NCI-H345 treated with DMSO at 0.1 percent for 48 hours (cell line): ENCODE results near the gene CAMK1.
"Not testable (repeated sequence)": the region's sequence is repeated elsewhere in the genome, so short reads cannot be mapped to it uniquely, and the experiment has no call there.

ENCODE experiments used
- DNase-seq: peaks from one replicate; lab custom pipeline; 2025; ENCODE audit not compliant: unreplicated experiment; lab: John Stamatoyannopoulos, UW

The CAMK1 gene

GRCh38 chr3:9776896-9777693 lies 7.3 kb upstream of the CAMK1 start:
- DNase-seq = no peak

DNA sequence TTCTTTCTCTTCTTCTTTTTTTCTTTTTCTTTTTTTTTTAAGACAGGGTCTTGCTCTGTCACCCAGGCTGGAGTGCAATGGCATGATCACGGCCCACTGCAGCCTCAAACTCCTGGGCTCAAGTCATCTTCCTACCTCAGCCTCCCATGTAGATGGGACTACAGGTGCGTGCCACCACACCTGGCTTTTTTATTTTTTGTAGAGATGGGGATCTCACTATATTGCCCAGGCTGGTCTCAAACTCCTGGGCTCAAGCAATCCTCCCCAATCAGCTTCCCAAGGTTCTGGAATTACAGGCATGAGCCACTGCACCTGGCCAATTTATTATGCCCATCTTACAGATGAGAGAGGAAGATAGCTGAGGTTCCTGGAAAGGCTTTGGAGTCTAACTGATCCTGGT lies 1.3 kb upstream of the CAMK1 start:
- DNase-seq = not testable (repeated sequence)

- DNase-seq = no peak
Observed at GRCh38 chr3:9770276-9770812, 597 bp upstream of the CAMK1 start.

- no peak for DNase-seq
Observed at GRCh38 chr3:9769012-9769411, 735 bp downstream of the CAMK1 start.

- no peak for DNase-seq
Observed at GRCh38 chr3:9768141-9768775, 1.5 kb downstream of the CAMK1 start.

DNA sequence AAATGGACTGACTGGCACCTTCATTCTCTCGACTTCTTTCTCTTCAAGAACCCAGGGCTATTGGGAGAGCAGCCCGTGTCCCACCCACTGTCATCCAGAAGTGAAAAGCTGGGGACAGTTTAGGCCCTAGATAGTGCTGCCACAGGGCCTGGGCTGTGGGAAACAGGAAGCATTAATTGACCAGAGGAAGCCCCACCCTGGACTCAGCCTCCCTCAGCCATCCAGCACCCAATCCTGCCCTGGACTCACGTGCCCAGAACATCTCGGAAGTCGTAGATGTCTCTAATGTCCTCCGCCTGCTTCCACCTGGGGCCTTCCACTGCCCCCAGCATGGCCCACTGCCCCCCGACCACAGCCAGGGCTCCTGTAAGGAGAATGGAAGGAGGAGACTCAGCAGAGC lies 2.3 kb downstream of the CAMK1 start:
- no peak for DNase-seq

DNA sequence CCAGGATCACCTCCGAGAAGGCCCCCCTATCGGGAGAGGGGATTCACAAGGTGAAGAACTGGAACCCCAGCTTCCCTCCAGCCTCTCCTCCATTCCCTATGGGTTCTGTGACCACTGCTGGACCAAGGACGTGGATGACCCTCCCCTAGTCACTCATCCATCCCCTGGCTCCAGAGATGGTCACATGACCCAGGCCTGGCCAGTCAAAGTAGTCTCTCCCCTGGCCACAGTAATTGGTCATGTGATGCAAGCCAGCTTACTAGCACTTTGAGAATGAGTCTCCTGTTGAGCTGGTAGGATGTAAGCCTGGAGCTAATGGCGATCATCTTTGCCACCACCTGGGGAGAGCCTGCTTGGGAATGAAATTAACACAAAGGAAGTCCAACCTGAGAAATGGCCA lies 3.9 kb downstream of the CAMK1 start:
- no peak for DNase-seq

DNA sequence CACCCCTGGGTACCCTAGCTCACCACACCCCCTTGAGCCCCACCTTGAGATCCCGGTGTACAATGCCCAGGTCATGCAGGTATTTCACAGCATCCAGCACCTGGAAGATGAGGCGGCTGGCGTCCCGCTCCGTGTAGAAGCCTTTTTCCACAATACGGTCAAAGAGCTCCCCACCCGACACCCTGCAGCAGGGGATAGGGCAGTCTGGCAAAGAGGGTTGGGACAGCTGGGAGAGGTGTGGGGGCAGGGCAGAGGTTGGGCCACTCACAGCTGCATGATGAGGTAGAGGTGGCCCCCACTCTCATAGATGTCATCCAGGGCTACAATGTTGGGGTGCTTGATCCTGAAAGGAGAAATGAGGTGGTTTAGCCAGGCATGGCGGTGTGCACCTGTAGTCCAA lies 6.9 kb downstream of the CAMK1 start:
- DNase-seq = no peak

- DNase-seq = no peak
Observed at GRCh38 chr3:9761919-9762318, 7.8 kb downstream of the CAMK1 start.

DNA sequence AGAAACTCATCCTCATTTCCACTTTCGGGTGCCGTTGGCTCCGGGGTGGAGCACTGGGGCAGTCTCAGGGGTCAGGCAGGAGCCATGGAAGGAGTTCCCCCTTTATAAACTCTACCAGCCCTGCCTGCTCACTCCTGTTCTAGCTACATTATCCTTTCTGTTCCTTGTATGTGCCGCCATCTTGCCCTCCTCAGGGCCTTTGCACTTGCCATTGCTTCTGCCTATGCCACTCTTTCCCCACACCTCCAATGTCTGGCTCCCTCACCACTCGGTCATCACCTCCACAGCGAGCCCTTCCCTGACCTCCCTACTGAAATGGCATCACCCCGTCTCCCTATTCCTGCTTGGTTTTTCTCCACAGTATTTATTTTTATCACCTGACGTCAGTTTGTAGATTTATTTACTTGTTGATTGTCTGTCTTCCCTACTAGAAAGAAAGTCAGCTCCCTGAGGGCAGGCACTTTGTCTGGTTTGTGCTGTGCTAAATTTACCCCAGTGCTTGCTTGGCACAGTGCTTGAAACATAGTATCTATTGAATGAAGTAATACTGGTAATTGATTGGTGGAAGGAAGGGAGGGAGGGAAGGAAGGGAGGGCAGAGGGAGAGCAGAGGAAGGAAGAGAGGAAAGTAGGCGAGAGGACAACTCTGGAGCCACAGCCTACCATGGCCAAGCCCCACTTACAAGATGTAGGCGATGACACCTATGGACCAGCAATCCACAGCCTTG lies 8.8 kb downstream of the CAMK1 start:
- DNase-seq = no peak

DNA sequence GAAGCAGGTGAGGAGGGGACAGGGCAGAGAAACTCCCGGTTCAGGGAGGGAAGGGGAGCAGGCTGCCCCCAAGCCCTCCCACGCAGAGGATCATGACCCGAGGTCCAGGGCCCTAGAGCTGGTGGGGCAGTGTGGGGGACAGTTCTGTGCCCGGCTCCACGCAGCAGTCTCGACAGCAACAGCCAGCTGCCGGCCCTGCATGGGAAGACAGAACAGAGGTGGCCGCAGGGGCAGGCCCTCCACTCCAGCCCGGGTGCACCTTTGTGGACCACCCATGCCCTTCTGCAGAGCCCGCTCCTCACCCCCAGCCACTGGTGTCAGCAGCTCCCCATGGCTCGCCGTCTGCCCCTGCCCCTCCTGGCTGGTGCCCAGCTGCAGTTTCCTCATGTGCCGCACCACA lies 12.3 kb downstream of the CAMK1 start:
- no peak for DNase-seq

- no peak for DNase-seq
Observed at GRCh38 chr3:9754678-9755077, 15.1 kb downstream of the CAMK1 start.

DNA sequence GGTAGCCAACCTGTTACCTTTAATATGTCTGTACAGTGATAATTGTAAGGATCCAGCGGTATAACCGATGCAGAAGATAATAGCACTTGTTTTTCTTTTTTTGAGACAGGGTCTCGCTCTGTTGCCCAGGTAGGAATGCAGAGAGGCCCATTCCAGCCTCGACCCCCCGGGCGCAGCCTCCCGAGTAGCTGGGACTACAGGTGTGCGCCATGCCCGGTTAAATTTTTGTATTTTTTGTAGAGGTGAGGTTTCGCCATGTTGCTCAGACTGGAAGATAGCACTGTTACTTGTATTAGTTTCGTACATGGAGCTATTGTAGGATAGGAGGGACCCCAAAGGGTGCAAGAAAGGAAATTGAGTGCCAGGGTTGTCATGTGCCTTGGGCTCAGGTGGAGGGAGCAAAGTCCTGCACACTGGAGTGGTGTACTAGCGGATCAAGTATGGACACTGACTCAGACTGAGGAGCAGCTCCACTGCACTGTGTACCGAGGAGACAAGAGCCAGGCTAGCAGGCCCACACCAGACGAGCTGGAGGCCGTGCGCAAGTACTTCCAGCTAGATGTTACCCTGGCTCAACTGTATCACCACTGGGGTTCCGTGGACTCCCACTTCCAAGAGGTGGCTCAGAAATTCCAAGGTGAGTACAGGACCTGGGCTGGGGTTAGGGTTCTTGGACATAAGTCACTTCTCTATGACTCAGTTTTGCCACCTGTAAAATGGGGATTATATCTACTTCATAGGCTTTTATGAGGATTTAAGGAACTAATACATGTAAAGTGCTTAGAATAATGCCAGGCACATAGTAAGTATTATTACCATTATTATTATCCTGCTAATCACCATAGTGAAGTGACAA lies 19.0 kb downstream of the CAMK1 start:
- DNase-seq = no peak

- peak; percentile 89 for DNase-seq
Observed at GRCh38 chr3:9749645-9750555, 19.8 kb downstream of the CAMK1 start, which contains the start of gene OGG1. OGG1 (plus strand) TSS chr3:9749952; CDS start chr3:9750287, 335 bp downstream.

- DNase-seq = no peak
Observed at GRCh38 chr3:9749296-9749644, 20.5 kb downstream of the CAMK1 start.

GRCh38 chr3:9748031-9748430 lies 21.7 kb downstream of the CAMK1 start:
- no peak for DNase-seq

DNA sequence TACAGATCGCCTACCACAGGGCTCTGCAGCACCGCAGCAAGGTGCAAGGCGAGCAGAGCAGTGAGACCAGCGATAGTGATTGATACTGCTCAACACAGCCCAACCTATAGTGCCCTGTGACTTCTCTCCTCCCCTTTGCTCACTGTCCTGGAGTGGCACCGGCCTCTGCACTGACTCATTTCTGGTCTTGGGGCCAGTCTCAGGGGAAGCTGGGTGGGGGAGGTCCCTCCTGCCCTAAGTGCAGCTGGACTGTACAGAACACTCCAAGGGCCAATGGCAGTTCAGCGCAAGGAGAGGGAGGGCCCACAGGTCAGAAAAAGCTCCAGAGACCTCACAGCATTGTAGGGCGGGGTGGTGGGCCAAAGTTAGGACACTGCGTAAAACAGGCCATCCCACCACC lies 22.5 kb downstream of the CAMK1 start:
- no peak for DNase-seq

DNA sequence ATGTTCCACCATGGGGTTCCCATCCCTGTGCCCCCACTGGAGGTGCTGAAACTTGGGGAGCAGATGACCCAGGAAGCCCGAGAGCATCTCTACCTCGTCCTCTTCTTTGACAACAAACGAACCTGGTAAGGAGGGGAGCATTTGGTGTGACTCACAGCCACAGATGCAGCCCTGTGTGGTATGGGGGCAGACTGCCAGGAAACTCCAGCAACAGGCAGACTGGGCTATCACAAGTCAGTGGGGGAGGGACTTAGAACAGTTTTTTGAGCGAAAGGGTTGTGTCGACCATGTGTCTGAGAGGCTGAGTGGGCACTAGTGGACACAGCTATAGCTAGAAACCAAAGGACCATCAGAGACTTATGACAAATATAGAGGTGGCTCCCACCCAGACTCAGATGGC lies 23.4 kb downstream of the CAMK1 start:
- no peak for DNase-seq

- no peak for DNase-seq
Observed at GRCh38 chr3:9745521-9745920, 24.2 kb downstream of the CAMK1 start.

GRCh38 chr3:9744162-9744561 lies 25.6 kb downstream of the CAMK1 start:
- no peak for DNase-seq
